Liver (tissue), 9 donors: ENCODE measurements around the gene LMF1. TPM values are rescaled to one million over a fixed set of nuclear protein-coding genes. Genes with fewer than 3 reads are reported as not detected.

Experiments used
- DNase-seq: peaks from one replicate; pipeline ENCODE4 v3.0.0-alpha.2; 2017; ENCODE audit warnings: low spot score
- H3K27ac ChIP-seq, 2 donors: one replicate each; pipeline ENCODE4 v1.7.0; 2013; ENCODE audit warnings: inconsistent platforms in 2 of 2, low read length in 2 of 2, control low read depth in 1 of 2, low read depth in 1 of 2, mild to moderate bottlenecking in 1 of 2
- H3K27me3 ChIP-seq, 4 donors: one replicate each; pipeline versions ENCODE4 v1.6.1 to v1.7.0; 2013; ENCODE audit warnings: low read length in 3 of 4, inconsistent platforms in 1 of 4, mild to moderate bottlenecking in 1 of 4, moderate library complexity in 1 of 4; ENCODE audit not compliant: control insufficient read depth in 4 of 4, insufficient read depth in 4 of 4
- H3K36me3 ChIP-seq, 4 donors: one replicate each; pipeline versions ENCODE4 v1.6.1 to v1.7.0; 2013; ENCODE audit warnings: low read length in 3 of 4, mild to moderate bottlenecking in 3 of 4, low read depth in 1 of 4, moderate library complexity in 1 of 4; ENCODE audit not compliant: control insufficient read depth in 4 of 4, insufficient read depth in 3 of 4
- H3K4me1 ChIP-seq, 4 donors: one replicate each; pipeline versions ENCODE4 v1.6.1 to v1.7.0; 2013; ENCODE audit warnings: low read length in 3 of 4, mild to moderate bottlenecking in 3 of 4, moderate library complexity in 1 of 4; ENCODE audit not compliant: control insufficient read depth in 4 of 4, insufficient read depth in 4 of 4
- H3K4me3 ChIP-seq, 3 donors: one replicate each; pipeline versions ENCODE4 v1.6.1 to v1.7.0; 2013; ENCODE audit warnings: low read length in 3 of 3, control low read depth in 1 of 3, low read depth in 1 of 3, mild to moderate bottlenecking in 1 of 3
- H3K9ac ChIP-seq, 2 donors: one replicate each; pipeline ENCODE4 v1.7.0; 2013; ENCODE audit warnings: low read length in 2 of 2, mild to moderate bottlenecking in 2 of 2, moderate library complexity in 2 of 2, control low read depth in 1 of 2, low read depth in 1 of 2
- H3K9me3 ChIP-seq, 4 donors: one replicate each; pipeline versions ENCODE4 v1.6.1 to v1.7.0; 2013; ENCODE audit warnings: low read length in 3 of 4; ENCODE audit not compliant: control insufficient read depth in 4 of 4
- ATF3 ChIP-seq: IDR thresholded peaks from 2 replicates; pipeline ENCODE4 v1.6.1; 2016; ENCODE audit warnings: antibody characterized with exemption
- CTCF ChIP-seq: fragments of 150-350 bp; IDR thresholded peaks from 2 replicates; pipeline ENCODE4 v1.5.1; 2017; ENCODE audit warnings: improper control_type of control experiment, low read depth, low read length; ENCODE audit not compliant: missing input control
- FOXA1 ChIP-seq: IDR thresholded peaks from 2 replicates; pipeline ENCODE4 v1.6.1; 2016; ENCODE audit warnings: antibody characterized with exemption
- GABPA ChIP-seq, 2 donors: IDR thresholded peaks in 1 of 2; conservative IDR thresholded peaks in 1 of 2; 2 replicates each; pipeline ENCODE4 v1.6.1; 2016; ENCODE audit warnings: antibody characterized with exemption in 2 of 2, mild to moderate bottlenecking in 1 of 2, moderate library complexity in 1 of 2
- HNF4A ChIP-seq, 2 donors: conservative IDR thresholded peaks; 2 replicates each; pipeline ENCODE4 v1.6.1; 2016; ENCODE audit warnings: antibody characterized with exemption in 2 of 2, mild to moderate bottlenecking in 2 of 2
- JUND ChIP-seq, 2 donors: IDR thresholded peaks; 2 replicates each; pipeline ENCODE4 v1.6.1; 2016; ENCODE audit warnings: antibody characterized with exemption in 2 of 2
- MAX ChIP-seq: IDR thresholded peaks from 2 replicates; pipeline ENCODE4 v1.6.1; 2016; ENCODE audit warnings: antibody characterized with exemption
- NR2F2 ChIP-seq: IDR thresholded peaks from 2 replicates; pipeline ENCODE4 v1.6.1; 2016; ENCODE audit warnings: antibody characterized with exemption
- RAD21 ChIP-seq, 2 donors: IDR thresholded peaks; 2 replicates each; pipeline ENCODE4 v1.6.1; 2016; ENCODE audit warnings: antibody characterized with exemption in 2 of 2, mild to moderate bottlenecking in 2 of 2
- RXRA ChIP-seq, 2 donors: IDR thresholded peaks; 2 replicates each; pipeline ENCODE4 v1.6.1; 2017 to 2018; ENCODE audit warnings: antibody characterized with exemption in 2 of 2, mild to moderate bottlenecking in 1 of 2
- TAF1 ChIP-seq: conservative IDR thresholded peaks from 2 replicates; pipeline ENCODE4 v1.6.1; 2016; ENCODE audit warnings: antibody characterized with exemption, mild to moderate bottlenecking
- YY1 ChIP-seq: IDR thresholded peaks from 2 replicates; pipeline ENCODE4 v1.6.1; 2016; ENCODE audit warnings: antibody characterized with exemption, mild to moderate bottlenecking
- WGBS: extraction: QIAGEN DNeasy Blood & Tissue Kit; methylation state at CpG from one replicate; pipeline ENCODE4 v1.1.7; 2013; 5-methylcytosine and 5-hydroxymethylcytosine counted together
- polyA plus RNA-seq, 2 donors: library from polyadenylated mRNA; stranded (reverse) in 1 of 2; unstranded in 1 of 2; fragments of 200-250 nt in 1 of 2; fragments of >200 nt in 1 of 2; fragmentation: Nextera tagmentation in 1 of 2; extraction: Ambion mirVana in 1 of 2; gene quantifications; one replicate each; pipeline versions ENCODE4 v1.2.1 to v1.2.3, GENCODE V29; 2013 to 2015
- total RNA-seq, 2 donors: library from RNA; depleted of rRNA; stranded (reverse); fragments of >200 nt; gene quantifications; one replicate each; pipeline ENCODE4 v1.2.3, GENCODE V29; 2014
- TF ChIP-seq, protein P1 (sequence below): IDR thresholded peaks from 2 replicates; pipeline ENCODE4 v1.6.1; 2016; ENCODE audit warnings: antibody characterized with exemption, mild to moderate bottlenecking
- TF ChIP-seq, protein P2 (sequence below): IDR thresholded peaks from 2 replicates; pipeline ENCODE4 v1.6.1; 2016; ENCODE audit warnings: antibody characterized with exemption
- donor health status: healthy.
- donor health status: healthy.
- donor health status: healthy.
- donor health status: healthy.
- donor health status: healthy.

The LMF1 gene
- total and polyA plus RNA-seq, 4 donors: 8.8 to 24.3 (median 12.6) TPM

DNA sequence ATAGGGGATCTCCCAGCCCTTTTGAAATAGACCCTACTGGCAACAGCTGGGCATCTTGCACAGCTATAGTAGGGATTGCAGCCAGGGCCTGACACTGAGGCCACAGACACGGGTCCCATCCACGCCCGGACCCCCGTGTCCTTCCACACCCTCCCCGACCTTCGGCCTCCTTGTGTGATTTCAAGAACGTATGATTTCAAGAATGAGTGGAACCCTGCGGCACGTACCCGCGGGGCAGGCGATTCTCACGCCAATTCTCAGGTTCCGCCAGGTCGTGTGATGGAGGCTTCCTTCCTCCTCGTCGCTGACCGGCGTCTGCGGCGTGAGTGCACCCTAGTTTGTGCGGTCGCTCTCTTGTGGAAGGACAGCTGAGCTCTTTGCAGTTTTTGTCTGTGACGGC is 114.0 kb downstream of the LMF1 start:
- H3K36me3 ChIP-seq: no peaks in the 10 kb centered on the region
- TF ChIP-seq, protein P1, sequence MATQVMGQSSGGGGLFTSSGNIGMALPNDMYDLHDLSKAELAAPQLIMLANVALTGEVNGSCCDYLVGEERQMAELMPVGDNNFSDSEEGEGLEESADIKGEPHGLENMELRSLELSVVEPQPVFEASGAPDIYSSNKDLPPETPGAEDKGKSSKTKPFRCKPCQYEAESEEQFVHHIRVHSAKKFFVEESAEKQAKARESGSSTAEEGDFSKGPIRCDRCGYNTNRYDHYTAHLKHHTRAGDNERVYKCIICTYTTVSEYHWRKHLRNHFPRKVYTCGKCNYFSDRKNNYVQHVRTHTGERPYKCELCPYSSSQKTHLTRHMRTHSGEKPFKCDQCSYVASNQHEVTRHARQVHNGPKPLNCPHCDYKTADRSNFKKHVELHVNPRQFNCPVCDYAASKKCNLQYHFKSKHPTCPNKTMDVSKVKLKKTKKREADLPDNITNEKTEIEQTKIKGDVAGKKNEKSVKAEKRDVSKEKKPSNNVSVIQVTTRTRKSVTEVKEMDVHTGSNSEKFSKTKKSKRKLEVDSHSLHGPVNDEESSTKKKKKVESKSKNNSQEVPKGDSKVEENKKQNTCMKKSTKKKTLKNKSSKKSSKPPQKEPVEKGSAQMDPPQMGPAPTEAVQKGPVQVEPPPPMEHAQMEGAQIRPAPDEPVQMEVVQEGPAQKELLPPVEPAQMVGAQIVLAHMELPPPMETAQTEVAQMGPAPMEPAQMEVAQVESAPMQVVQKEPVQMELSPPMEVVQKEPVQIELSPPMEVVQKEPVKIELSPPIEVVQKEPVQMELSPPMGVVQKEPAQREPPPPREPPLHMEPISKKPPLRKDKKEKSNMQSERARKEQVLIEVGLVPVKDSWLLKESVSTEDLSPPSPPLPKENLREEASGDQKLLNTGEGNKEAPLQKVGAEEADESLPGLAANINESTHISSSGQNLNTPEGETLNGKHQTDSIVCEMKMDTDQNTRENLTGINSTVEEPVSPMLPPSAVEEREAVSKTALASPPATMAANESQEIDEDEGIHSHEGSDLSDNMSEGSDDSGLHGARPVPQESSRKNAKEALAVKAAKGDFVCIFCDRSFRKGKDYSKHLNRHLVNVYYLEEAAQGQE: no peak
- no peak for TF ChIP-seq RAD21 (IDR thresholded peaks at IDR 0.05)
- no peak for TF ChIP-seq FOXA1
- TF ChIP-seq ATF3: no peak

GRCh38 chr16:856101-856500 is 114.7 kb downstream of the LMF1 start:
- DNase-seq: no peak
- no peaks in the 10 kb centered on the region for H3K4me1 ChIP-seq

More for the DNA sequence above, 114.0 kb downstream of the LMF1 start:
- H3K27me3 ChIP-seq: no peaks in the 10 kb centered on the region
- DNase-seq: no peak
- H3K9me3 ChIP-seq: peaks cover 0 to 2% (median 0%) of the 10 kb centered on the region in 4 donors
- 98% methylated on average over 24 of the region's 24 CpGs for whole genome bisulfite sequencing
- no peak overlapping the region for H3K9ac ChIP-seq
- no peak overlapping the region for H3K27ac ChIP-seq
- H3K4me1 ChIP-seq: no peaks in the 10 kb centered on the region
- no peak overlapping the region for H3K4me3 ChIP-seq

More at GRCh38 chr16:856101-856500, 114.7 kb downstream of the LMF1 start:
- Histone ChIP-seq H3K36me3 (no peaks in the 10 kb centered on the region), H3K27me3 (no peaks in the 10 kb centered on the region), H3K9ac (no peak overlapping the region), H3K9me3 (no peaks in the 10 kb centered on the region), H3K27ac (no peak overlapping the region), H3K4me3 (no peak overlapping the region)
- TF ChIP-seq MAX: no peak
- no peak for TF ChIP-seq TAF1
- no peak for TF ChIP-seq JUND (IDR thresholded peaks at IDR 0.05)
- TF ChIP-seq, protein P2, sequence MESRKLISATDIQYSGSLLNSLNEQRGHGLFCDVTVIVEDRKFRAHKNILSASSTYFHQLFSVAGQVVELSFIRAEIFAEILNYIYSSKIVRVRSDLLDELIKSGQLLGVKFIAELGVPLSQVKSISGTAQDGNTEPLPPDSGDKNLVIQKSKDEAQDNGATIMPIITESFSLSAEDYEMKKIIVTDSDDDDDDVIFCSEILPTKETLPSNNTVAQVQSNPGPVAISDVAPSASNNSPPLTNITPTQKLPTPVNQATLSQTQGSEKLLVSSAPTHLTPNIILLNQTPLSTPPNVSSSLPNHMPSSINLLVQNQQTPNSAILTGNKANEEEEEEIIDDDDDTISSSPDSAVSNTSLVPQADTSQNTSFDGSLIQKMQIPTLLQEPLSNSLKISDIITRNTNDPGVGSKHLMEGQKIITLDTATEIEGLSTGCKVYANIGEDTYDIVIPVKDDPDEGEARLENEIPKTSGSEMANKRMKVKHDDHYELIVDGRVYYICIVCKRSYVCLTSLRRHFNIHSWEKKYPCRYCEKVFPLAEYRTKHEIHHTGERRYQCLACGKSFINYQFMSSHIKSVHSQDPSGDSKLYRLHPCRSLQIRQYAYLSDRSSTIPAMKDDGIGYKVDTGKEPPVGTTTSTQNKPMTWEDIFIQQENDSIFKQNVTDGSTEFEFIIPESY: no peak
- no peak for TF ChIP-seq CTCF
- TF ChIP-seq GABPA (IDR thresholded peaks at IDR 0.05 in 1 of 2, conservative IDR thresholded peaks at IDR 0.05 in 1 of 2): no peak
- no peak for TF ChIP-seq NR2F2
- TF ChIP-seq RXRA (IDR thresholded peaks at IDR 0.05): no peak
- TF ChIP-seq YY1: no peak
- TF ChIP-seq HNF4A (conservative IDR thresholded peaks at IDR 0.05): no peak
- 96% methylated on average over 12 of the region's 12 CpGs for WGBS
